Neural cell (in vitro differentiated cells): ENCODE measurements around the gene OSBPL1A.

Experiments used
- EZH2 ChIP-seq: fragments of 200-600, 300-800 bp; shearing (Covaris generic), sonication (generic); IDR thresholded peaks from 2 replicates; pipeline ENCODE4 v1.6.1; 2014; ENCODE audit warnings: antibody characterized with exemption, low read length, borderline replicate concordance, mild to moderate bottlenecking; ENCODE audit not compliant: insufficient read depth, poor library complexity, severe bottlenecking
- SMC3 ChIP-seq: fragments of 450-650 bp; conservative IDR thresholded peaks from 2 replicates; pipeline ENCODE4 v1.6.1; 2014; ENCODE audit warnings: antibody characterized with exemption, mild to moderate bottlenecking, moderate library complexity; ENCODE audit not compliant: poor library complexity
- TF ChIP-seq, protein P1 (sequence below): fragments of 450-650 bp; IDR thresholded peaks from 2 replicates; pipeline ENCODE4 v1.5.1; 2014; ENCODE audit warnings: antibody characterized with exemption, mild to moderate bottlenecking, moderate library complexity; ENCODE audit not compliant: poor library complexity, severe bottlenecking

DNA sequence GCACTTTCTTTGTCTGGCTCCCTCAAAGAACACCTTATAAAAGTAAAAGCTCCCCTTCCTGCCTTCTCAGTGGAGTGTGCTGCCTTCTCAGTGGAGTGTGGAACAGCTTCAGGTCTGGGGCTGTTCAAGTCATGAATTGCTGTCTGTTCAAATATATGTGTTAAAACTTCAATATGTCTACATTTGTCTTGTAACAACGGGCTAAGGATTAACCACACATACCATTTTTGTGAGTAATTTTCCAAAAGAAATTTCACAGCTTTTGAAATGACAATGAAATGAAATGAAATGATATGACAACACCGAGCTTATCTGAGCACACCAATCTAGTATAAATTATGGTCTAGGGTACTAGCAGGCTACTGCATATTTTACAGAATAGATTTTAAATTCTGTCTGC, 215.8 kb downstream of the OSBPL1A start:
- TF ChIP-seq, protein P1, sequence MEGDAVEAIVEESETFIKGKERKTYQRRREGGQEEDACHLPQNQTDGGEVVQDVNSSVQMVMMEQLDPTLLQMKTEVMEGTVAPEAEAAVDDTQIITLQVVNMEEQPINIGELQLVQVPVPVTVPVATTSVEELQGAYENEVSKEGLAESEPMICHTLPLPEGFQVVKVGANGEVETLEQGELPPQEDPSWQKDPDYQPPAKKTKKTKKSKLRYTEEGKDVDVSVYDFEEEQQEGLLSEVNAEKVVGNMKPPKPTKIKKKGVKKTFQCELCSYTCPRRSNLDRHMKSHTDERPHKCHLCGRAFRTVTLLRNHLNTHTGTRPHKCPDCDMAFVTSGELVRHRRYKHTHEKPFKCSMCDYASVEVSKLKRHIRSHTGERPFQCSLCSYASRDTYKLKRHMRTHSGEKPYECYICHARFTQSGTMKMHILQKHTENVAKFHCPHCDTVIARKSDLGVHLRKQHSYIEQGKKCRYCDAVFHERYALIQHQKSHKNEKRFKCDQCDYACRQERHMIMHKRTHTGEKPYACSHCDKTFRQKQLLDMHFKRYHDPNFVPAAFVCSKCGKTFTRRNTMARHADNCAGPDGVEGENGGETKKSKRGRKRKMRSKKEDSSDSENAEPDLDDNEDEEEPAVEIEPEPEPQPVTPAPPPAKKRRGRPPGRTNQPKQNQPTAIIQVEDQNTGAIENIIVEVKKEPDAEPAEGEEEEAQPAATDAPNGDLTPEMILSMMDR = no peak
- TF ChIP-seq SMC3 = no peak
- no peak for TF ChIP-seq EZH2
